ELF-1 (cell line): ENCODE measurements around the gene TMEM54.
A peak's percentile ranks its signal among the peaks of the same experiment; 100 is the strongest.

Experiments
- DNase-seq: peaks from one replicate; pipeline ENCODE4 v3.0.0-alpha.2; 2016; ENCODE audit warnings: low read depth, low spot score

The TMEM54 gene

DNA sequence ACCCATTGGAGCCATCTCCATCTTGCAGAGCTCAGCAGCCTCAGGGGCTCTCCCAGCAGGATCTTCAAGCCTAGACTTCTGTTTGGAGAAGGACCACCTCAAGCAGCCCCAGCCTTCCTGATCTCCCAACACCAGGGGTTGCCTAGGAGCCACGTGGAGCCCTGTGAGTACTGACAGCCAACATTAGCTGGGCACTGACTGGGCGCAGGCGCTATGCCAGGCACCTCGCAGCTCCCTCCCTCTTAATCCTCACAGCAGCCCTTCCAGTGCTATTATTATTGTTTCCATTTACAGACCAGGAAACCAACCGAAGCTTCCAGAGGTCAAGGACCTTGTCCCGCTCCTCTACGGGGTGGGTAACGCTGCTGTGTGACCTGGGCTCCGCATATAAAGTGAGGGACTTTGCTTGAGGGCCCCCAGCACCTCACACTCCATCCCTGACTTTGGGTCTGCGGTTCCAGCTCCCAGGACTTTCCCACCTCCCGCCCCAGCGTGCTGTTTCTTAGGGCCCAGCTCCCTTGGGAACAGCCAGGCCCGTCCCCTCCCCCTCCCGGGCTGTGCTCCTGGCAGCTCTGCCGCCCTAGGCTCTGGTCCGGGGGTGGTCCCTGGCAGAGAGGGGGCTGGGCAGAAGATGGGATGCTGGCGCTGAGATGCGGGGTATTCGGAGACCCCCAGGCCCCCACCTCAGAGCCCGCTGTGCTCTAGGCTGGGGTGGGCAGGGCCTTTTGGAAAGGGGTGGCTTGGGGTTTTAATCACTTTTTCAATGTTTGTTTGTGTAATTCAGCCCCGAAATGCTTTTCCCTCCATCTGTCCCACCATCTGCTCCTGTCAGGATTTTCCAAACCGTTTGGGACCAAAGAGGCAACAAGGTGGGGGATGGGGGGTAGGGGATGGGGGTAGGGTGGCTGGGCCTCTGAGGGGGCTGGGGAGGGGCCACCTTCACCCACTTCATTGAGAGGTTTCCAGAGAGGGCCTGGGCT is 19.0 kb downstream of the TMEM54 start:
- no peak for DNase-seq

DNA sequence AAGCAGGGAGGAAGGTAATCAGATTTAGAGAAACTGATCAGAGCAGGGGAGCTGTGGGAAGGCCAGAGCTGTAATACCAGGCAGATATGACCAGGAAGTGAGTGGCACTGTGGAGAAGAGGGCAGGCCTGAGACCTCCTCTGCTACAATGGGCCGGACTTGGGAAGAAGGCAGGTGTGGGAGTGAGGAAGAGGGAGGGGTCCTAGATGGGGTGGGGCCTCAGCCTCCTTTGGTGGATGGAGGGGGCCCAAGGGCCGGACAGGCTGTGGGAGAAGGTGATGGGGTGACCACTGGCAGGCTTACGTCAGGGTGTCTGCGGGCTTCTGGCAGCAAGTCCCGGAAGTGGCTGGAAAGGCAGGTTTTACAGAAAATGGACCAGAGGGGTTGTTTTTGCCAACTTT is 19.9 kb downstream of the TMEM54 start:
- DNase-seq = no peak

DNA sequence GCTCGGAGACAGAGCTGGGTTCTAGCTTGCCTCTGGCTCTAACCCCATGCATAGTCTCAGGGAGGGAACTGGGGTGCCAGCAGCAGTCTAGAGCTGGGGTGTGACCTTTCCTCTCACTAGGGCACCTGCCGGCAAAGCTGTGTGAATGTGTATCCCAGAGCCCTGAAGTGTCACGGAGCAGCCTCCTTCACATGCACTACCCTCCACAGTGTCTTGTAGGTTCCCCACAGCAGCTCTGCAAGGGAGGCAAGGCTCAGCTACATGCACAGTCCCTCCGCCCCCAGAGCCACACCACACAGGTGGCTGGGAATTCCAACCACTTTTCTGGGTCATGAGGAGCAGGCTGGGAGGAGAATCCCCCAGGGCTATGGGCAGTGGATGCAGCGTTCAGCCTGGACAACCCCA is 22.6 kb downstream of the TMEM54 start:
- peak; percentile 58 for DNase-seq

DNA sequence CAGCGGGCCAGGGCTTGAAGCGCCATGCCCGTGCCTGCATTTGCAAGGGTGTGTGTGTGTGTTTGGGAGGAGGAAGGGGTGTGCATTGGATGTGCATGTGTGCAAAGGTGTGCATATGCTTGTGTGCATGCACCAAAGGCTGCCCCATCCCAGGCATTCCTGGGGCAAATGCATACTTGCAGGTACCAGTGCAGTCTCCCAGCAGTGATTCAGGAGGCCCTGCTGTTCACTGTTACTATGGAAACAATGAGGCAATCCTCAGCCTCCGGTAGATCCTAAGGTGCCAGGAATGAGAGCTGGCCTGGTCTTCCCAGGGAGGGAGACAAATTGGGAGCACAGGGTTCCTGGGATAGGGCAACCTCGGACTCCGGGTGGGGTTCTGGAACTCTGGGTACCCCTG is 23.0 kb downstream of the TMEM54 start:
- DNase-seq = no peak

DNA sequence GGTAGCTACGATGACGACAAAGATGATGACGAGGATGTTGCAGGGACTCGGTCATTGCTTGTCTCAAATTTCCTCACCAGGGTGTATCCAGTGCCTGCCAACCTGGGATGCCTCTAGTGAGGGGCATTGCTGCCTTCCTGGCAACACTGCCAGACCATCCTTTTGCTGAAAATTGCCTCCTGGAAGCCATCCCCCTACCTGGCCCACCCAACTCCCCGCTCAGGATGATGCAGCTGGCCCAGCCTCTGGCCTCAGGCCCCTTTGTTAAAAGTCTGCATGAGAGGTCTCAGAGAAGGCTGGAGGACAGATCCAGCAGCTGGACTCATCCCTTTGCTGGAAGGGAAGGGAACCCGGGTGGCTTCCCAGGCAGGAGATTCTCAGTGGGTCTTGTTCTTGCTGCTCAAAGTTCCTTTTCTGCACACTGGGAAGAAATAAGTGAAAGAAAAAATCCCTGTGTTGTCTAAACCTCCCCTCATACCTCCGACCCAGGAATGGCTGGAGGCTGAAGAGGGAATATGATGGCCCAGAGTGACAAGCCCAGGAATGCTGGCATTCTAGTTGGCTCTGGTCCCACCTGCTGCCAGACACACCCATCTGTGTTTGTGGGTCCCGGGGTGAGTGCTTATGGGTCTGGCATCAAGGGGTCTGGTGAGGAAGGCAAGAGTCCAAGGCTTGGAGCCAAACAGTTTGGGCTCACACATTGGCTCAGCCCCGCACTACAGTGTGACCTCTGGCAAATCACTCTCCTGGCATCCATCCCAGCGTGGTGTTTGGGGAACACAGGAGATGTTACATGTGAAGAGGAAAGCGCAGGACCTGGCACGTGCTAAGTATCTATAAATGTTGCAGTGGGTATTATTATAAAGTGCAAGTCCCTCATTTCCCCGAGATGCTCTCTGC is 23.7 kb downstream of the TMEM54 start:
- no peak for DNase-seq

DNA sequence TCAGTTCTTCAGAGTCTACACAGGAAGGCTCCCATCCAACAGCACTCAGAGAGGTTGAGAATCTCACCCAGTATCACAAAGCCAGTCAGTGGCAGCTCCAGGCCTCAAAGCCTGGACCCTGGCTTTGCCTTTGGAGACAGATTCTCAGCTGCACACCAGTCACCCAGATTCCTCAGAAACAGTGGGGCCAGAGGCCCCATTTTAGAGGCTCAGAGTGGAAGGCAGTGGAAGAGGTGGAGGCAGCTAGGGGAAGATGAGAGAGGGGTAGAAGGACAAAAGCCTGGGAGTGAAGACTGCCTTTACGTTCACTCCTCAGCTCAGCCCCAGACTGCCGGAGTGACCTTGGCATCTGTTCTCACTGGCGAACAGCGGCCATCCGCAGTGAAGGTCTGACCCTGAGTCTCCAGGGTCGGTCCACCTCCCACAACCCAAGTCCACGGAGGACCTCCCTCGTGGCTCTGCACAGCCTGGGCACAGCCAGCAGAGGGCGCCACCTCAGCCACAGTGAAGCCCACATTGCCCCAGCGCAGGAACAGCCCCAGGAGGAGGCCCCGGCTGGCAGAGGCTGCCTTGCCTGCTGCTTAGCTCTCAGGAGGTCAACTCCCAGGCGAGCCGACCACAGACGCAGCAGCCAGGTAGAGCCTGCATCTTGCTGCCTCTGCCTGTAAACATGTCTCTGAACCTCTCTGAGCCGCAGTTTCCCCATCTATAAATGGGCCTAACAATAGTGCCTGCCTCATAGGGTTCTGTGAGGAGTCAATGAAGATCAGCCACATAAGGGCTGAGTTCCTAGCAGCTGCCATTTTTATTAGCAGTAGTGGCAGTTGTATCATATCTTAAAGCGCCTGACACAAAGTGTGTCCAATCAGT is 24.6 kb downstream of the TMEM54 start:
- DNase-seq = peak; percentile 73

DNA sequence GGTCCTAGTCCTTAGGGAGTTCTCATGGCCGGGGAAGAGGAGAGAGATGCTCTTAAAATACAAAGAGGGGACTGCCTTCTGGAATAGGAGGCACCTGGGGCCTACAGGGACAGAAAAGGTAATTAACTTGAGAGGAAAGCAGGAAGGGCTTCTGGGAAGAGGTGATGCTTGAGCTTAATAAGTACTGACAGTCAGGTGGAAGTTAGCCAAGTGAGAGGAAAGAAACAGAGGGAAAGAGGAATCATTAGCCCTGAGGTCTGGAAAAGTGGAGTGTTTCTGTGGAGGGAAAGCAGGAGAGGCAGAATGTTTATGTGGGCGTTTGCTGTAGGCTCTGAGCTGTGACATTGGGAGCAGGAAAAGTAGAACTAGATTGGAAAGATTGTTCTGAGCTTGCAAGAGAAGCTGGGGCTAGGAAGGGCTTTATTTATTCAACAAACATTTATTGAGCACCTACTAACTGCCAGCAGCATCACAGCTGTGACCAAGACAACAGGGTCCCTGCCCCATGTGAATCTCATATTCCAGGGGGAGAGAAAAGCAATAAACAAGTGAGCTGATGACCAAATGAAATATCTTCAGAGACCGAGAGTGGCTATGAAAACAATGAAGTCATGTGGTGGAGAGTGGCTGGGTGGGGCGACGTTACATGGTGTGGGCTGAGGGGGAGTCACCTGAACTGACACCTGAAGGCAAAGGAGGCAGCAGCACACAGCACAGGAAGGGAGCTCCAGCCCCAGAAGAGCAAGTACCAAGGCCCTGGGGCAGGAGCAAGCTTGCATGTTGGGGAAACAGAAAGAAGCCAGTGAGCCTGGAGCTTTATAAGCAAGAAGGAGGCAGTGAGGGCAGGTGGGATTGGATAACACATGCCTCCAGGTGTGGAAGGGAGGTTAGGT is 26.1 kb downstream of the TMEM54 start:
- DNase-seq = no peak

DNA sequence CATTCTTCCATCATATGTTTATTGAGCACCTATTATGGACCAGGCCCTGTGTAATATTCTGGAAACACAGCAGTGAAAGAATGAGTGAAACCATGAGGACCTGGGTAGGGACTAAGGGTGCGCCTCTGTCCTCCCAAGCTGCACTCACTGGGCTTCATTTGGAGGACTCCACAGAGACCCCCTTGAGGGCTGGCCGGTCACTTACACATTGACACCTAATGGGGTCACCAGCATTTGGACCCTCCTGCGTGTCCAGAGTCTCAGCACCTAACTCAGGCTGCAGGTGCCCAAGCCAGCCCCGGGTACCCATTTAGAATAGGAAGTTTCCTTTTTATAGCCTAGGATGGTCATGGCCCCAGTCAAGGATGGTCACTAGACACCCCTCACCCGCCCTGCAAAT is 27.7 kb downstream of the TMEM54 start:
- DNase-seq = no peak

DNA sequence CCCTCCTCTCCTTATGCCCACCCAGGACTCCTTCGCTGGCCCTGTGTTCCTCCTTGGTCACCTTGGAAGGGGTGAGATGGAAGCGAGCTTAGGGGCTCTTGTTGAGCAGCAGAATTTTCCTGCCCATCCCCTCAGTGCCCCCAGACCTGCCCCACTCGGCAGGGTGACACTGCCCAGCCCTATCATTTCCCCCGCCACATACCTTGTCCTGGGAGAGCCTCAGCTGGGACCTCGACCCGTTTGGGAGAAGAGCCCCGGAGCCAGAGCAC is 29.1 kb downstream of the TMEM54 start:
- DNase-seq = no peak

DNA sequence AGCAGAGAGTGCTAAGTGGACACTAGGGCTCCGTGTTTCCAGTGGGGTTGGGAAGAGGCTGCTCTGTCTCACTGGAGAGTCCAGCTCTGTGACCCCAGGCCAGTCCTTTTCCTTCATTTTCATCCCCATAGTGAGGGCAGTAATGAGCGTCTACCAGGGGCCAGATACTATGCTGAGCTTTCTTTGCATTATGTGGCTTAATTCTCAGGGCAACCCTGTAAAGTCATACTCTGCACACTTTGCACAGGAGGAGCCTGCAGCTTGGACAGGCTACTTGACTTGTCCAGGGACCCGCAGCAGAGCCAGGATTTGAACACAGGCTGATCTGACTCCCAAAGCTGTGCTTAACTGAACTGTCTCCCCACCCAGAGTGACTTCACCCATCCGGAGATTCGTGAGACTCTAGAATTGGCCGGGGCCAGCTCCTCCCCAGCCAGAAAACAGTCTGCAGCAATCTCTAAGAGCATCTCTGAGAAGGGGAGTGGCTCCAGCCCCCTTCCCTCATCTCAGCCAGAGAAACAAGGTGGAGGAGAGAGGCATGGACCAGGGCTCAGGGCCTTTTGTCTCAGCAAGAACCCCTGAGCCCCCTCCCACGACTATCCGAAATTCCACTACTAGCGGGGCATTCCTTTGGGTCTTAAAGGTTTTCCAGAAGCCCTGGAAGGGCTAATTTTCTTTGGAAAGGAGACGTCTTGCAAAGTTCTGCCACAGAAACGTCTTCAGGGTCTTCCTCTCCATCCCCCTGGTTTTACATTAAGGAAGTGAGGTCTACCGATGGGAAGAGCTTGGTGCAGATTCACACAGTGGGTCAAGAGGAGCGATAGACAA is 29.6 kb downstream of the TMEM54 start:
- DNase-seq = peak; percentile 58

DNA sequence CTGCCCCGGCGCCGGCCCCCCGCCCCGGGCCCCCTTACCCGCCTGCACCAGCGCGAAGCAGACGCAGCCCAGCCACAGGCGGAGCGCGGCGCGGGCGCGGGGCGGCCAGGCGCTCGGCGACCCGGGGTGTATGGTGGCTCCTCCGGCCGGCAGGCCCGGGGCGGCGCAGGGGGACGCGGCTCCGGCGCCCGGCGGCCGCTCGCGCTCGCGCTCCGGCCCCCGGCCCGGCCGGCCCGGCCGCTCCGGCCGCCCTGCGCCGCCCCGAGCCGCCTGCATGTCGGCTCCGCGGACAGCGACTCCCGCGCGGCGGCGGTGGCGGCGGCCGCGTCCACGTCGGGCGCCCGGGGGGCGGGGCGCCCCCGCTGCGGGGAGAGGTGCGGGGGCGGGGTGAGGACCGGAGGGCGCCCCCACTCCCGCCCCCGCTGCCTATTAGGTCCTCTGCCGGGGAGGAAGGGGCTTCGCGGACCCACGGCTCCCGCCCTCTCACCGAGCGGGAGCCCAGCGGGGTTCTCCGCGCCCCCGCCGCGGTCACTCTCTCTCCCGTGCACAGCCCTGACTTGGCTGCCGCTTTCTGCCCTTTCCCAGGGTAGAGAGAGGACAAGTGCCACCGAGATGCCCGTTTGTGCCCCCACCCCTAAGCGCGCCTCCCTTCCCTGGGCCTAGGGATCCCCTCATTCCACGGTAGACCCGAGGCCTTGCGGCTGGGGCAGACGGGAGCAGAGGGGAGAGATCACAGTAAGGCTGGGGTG is 30.4 kb downstream of the TMEM54 start, which contains the start of gene FNDC5:
Gene FNDC5, minus strand, starts transcription at position 298 of the 749 bp plus-strand sequence.
- DNase-seq = peak; percentile 76

DNA sequence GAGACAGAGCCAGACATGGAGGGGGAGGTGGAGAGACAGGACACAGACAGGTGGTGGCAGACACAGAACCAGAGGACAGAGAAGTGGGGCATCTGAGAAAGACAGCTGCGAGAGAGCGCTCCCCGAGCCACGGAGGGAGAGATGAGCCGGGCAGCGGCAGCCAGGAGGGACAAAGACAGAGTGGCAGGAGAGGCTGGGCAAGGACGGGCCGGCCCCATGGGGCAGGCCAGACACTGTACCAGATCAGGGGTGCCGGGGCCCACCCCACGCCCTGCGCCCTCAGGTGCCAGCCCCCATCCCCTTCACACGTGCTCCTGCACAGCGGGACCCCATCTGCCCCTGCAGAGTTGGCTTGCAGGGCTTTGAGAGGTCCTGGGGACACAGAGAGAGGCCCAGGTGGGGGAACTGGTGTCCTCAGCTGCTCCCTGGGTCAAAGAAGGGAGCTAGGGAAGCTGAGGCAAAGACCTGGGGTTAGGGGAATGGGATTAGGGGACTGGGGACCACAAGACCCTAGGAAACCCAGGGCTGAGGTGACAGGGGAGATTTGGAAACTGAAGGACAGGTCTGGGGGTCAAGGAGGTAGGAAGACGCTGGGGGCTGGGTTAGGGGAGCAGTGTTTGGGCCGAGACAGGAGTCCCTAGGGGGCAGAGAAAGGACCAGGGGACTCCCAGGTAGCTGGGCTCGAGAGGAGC is 31.1 kb downstream of the TMEM54 start:
- DNase-seq = no peak

DNA sequence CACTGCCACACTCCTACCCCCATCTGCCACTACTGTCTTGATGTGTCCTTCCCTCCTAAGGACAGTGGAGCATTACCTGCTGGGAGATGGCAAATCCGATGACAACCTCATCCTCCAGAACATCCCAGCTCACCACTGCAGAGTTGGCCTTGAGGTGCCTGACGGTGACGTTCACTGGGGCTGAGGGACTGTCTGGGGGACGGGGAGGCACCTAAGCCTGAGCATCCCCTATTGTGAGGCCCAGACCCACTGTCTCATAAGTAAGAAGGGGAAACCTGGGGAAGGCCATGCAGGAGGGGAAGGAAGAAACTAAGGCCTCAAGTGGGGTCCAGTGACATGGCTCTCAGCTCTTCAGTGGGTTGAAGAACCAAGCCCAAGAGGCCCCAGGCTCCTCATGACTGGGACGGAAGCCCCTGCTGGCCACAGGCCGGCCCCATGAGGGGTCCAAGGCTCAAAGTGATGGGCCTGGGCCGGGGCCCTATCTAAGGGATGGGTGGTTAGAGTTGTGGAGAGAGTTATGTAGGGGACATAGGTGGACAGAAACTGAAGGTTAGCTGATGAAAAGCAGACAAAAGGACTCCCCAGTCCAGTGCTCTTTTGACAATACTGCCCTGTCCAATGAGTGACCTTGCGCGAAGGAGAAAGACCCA is 32.3 kb downstream of the TMEM54 start:
- no peak for DNase-seq

DNA sequence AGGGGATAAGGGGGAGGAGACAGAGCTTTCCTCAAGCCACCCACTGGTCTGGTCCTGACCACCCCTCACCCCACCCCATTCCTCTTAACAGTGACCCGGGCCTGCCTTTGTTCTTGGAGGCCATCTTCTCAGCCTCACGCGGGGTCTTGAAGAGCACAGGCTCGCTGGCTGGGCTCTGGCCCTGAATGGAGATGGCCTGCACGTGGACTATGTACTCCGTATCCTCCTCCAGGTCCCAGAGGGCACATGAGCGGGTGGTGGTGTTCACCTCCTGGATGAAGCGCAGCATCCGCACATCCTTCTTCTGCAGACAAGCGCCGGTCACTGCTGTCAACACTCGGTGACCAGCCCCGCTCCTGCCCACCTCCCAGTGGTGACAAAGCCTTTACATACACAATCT is 33.1 kb downstream of the TMEM54 start:
- DNase-seq = no peak

DNA sequence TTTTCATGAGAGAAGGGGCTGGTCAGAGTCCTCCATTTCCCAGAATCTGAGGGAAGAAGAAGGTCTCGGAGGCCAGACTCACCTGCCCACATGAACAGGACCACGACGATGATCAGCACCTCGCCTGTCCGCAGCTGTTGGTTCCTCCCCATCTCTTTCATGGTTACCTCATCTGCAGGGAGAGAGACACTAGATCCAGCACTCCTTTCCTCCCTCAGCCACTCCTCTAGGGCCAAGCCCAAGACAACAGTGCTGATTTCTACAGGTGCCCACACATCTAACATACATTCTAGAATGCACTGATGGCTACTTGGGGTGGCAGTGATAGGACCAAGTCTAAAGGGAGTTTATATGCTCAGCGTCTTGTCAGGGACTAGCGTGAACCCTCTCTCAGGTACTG is 33.5 kb downstream of the TMEM54 start:
- DNase-seq = no peak

DNA sequence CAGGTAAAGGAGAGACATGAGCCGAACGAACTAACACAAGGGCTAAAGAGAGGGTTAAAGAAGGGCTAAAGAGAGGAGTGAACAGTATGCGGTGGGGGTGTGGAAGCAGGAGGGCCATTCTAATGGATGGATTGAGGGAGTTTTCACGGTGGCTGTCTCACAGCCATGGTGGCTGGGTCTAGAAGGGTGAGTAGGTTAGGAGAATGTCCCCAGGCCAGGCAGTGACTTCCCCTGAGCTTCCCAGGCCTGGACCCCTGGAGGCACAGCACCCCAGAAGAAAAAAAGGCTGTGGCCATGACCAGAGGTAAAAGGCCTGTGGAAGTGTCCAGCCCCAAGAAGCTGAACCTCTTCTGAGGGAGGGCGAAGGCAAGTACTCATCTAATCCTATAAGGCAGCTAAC is 34.0 kb downstream of the TMEM54 start:
- no peak for DNase-seq

DNA sequence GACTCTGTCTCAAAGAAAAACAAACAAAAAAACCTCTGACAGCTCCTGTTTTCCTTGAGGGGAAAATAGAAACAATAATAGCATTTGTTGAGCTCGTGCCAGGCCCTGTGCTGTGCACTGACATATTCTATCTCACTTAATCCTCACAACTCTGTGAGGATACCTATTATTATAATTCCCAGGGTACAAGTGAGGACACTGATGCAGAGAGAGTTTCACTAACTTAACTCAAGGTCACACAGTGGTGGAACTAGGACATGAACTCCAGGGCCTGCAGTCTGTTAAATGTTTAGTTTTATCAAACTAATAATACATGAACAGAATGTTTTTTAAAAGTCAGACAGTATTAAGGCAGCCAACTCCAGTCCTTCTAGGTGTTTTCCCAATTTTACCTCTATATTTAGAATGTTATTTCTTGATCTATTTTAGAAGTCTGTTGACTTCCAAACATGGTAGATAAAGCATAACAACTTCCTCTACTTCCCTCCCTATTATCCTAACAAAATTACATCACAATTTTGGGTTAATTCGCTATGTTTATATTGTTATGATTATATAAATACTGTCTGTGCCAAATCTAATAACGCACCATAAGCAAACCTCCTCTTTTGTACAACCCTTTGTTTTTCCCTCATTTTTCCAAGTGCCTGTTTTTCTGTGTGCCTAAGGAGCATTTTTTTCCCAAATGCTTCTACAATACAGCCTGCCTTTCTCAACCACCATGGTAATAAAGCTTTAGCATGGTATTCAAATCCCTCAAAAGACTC is 35.4 kb downstream of the TMEM54 start:
- DNase-seq = no peak
